Kidney (tissue), 14 donors: ENCODE measurements around the gene ALDH1L1. TPM values are rescaled to one million over a fixed set of nuclear protein-coding genes. Genes with fewer than 3 reads are reported as not detected.
A peak's percentile ranks its signal among the peaks of the same experiment; 100 is the strongest.

ENCODE experiments used
- DNase-seq, 5 donors: peaks; one replicate each; pipeline ENCODE4 v3.0.0-alpha.2; 2013 to 2020
- FAIRE-seq: peaks from 2 replicates; lab custom pipeline; 2012; peaks lifted over from hg19 to GRCh38; lab: Jason Lieb, UNC
- H3K27ac ChIP-seq, 2 donors: one replicate each; pipeline ENCODE4 v1.7.0; 2013; ENCODE audit warnings: low read depth in 2 of 2, low read length in 2 of 2, inconsistent platforms in 1 of 2
- H3K27me3 ChIP-seq: one replicate; pipeline ENCODE4 v1.7.1; 2013; ENCODE audit warnings: low read length, inconsistent platforms; ENCODE audit not compliant: control insufficient read depth, insufficient read depth
- H3K36me3 ChIP-seq, 3 donors: one replicate each; pipeline versions ENCODE4 v1.7.0 to v1.7.1; 2013; ENCODE audit warnings: low read length in 3 of 3, control low read depth in 1 of 3, inconsistent platforms in 1 of 3; ENCODE audit not compliant: insufficient read depth in 3 of 3, control insufficient read depth in 2 of 3
- H3K4me1 ChIP-seq, 3 donors: one replicate each; pipeline versions ENCODE4 v1.7.0 to v1.7.1; 2013; ENCODE audit warnings: low read length in 3 of 3, inconsistent platforms in 1 of 3, low read depth in 1 of 3; ENCODE audit not compliant: control insufficient read depth in 2 of 3, insufficient read depth in 2 of 3
- H3K4me3 ChIP-seq, 3 donors: one replicate each; pipeline versions ENCODE4 v1.7.0 to v1.8.1; 2013; ENCODE audit warnings: low read length in 3 of 3, control low read depth in 1 of 3, inconsistent platforms in 1 of 3
- H3K9ac ChIP-seq, 3 donors: one replicate each; pipeline versions ENCODE4 v1.7.0 to v1.7.1; 2013; ENCODE audit warnings: low read length in 3 of 3, control low read depth in 1 of 3, inconsistent platforms in 1 of 3
- H3K9me3 ChIP-seq, 3 donors: one replicate each; pipeline versions ENCODE4 v1.7.0 to v1.7.1; 2013; ENCODE audit warnings: low read length in 3 of 3, control low read depth in 1 of 3, inconsistent platforms in 1 of 3; ENCODE audit not compliant: control insufficient read depth in 2 of 3, insufficient read depth in 1 of 3
- CTCF ChIP-seq: IDR thresholded peaks from 3 replicates; pipeline ENCODE4 v1.5.1; 2012; ENCODE audit warnings: mild to moderate bottlenecking, moderate library complexity, borderline replicate concordance; ENCODE audit not compliant: insufficient read depth; ENCODE audit errors: extremely low read depth
- intact Hi-C: fragments of 100-400 bp; cut with DNase I; formaldehyde crosslinking; loops from one replicate; pipeline ENCODE4 v1.11.1; 2022
- polyA plus RNA-seq: library from polyadenylated mRNA; stranded (reverse); fragments of 350-450 nt; fragmentation: Illumina TruSeq; extraction: RNeasy Lipid Tissue Mini Kit (QIAGEN cat#74804); gene quantifications from one replicate; pipeline ENCODE4 v1.2.3, GENCODE V29; 2014; ENCODE audit warnings: low read depth, low replicate concordance; ENCODE audit not compliant: insufficient read depth
- total RNA-seq: library from RNA; stranded (reverse); fragmentation: NEBNext Ultra II Directional; extraction: Animal tissue kit (Norgen Biotek cat#: 25700); gene quantifications from one replicate; pipeline ENCODE4 v1.2.1, GENCODE V29; 2021
- donor health status: control.
- donor health status: control.
- donor health status: control.
- donor health status: control.
- donor health status: control.
- donor health status: DM: yes; HTN: yes; CAD: no.
- donor health status: Normal renal cell carcinoma (clear cell type).

Gene ALDH1L1
- total and polyA plus RNA-seq, 2 donors from 2014 or later, result 60.0 to 199 TPM

- peak; percentile 29 for FAIRE-seq
- Histone ChIP-seq H3K4me1 (peaks cover 0 to 2% (median 0%) of the 10 kb centered on the region in 3 donors), H3K4me3 (no peak overlapping the region), H3K9ac (no peak overlapping the region), H3K27ac (no peak overlapping the region), H3K36me3 (no peaks in the 10 kb centered on the region), H3K9me3 (no peaks in the 10 kb centered on the region), H3K27me3 (no peaks in the 10 kb centered on the region)
- TF ChIP-seq CTCF, result no peak
- intact Hi-C loops, result no loop called here
- no peak for DNase-seq
These were observed 92.7 kb downstream of the ALDH1L1 start for GRCh38 chr3:126087552-126088175.

- no peak for FAIRE-seq
- no peak for DNase-seq
- TF ChIP-seq CTCF, result no peak
These were observed 94.5 kb downstream of the ALDH1L1 start for GRCh38 chr3:126085841-126086240.

DNA sequence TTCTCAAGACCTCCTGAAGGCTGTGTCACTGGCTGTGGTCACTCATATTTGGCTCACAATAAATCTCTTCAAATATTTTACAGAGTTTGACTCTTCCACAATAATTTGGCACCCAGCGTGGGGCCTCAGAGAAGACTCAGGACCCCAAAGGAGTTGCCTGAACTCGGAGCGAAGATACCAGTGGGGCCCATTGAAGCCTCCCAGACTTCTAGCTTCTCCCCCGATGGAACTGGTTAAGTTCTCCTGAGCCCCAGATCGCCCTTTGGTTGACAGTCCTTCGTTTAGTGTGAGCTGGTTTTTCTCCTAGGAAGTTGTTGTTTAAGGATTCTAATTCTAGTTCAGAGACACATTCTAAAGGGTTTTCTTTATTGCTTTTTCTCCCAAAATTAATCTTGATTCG lies 95.1 kb downstream of the ALDH1L1 start:
- H3K4me3 ChIP-seq, result no peak overlapping the region
- peaks cover 0 to 3% (median 2%) of the 10 kb centered on the region in 3 donors for H3K4me1 ChIP-seq
- intact Hi-C loops, result no loop called here
- H3K27ac ChIP-seq, result no peak overlapping the region
- no peak for TF ChIP-seq CTCF
- no peak for DNase-seq
- FAIRE-seq, result no peak
- H3K9ac ChIP-seq, result no peak overlapping the region
- no peaks in the 10 kb centered on the region for H3K9me3 ChIP-seq
- no peaks in the 10 kb centered on the region for H3K27me3 ChIP-seq
- no peaks in the 10 kb centered on the region for H3K36me3 ChIP-seq

More at GRCh38 chr3:126085841-126086240, 94.5 kb downstream of the ALDH1L1 start:
- H3K36me3 ChIP-seq, result no peaks in the 10 kb centered on the region
- peaks cover 0 to 3% (median 2%) of the 10 kb centered on the region in 3 donors for H3K4me1 ChIP-seq
- H3K27me3 ChIP-seq, result no peaks in the 10 kb centered on the region
- intact Hi-C loops, result no loop called here
- no peak overlapping the region for H3K9ac ChIP-seq
- H3K9me3 ChIP-seq, result no peaks in the 10 kb centered on the region
- no peak overlapping the region for H3K27ac ChIP-seq
- H3K4me3 ChIP-seq, result no peak overlapping the region
